Panc1 (cell line): ENCODE measurements around the gene LEAP2. TPM values are rescaled to one million over a fixed set of nuclear protein-coding genes. Genes with fewer than 3 reads are reported as not detected.

ENCODE experiments used
- ATAC-seq: fragments of 200-7000 bp; cut with Tn5 transposase; 2 replicates; pipeline ENCODE4 v1.9.1; 2020; ENCODE audit warnings: mild to moderate bottlenecking, moderate library complexity
- BruUV-seq: library from RNA; stranded (reverse); fragments of 400-500 nt; replicated peaks from 2 replicates; lab custom pipeline; 2021; lab: Mats Ljungman, UMichigan
- CTCF ChIA-PET: fragments of 300-600 bp; sonication (Branson Sonifier 250); formaldehyde crosslinking; loops from one replicate; lab custom pipeline; 2022; ENCODE audit warnings: antibody characterized with exemption; lab: Charles Lee
- POLR2A ChIA-PET: fragments of 300-600 bp; sonication (Branson Sonifier 250); formaldehyde crosslinking; loops from one replicate; lab custom pipeline; 2022; ENCODE audit warnings: antibody characterized with exemption; lab: Charles Lee
- DNase-seq: peaks from one replicate; pipeline ENCODE4 v3.0.0-alpha.2; 2010; ENCODE audit warnings: low read depth, low spot score
- H3K27ac ChIP-seq: 2 replicates; pipeline ENCODE4 v1.5.1; 2011; ENCODE audit warnings: mild to moderate bottlenecking, low read length, inconsistent platforms
- H3K27me3 ChIP-seq: fragments of 200-500 bp; sonication (Bioruptor generic); 2 replicates; pipeline ENCODE4 v1.6.0; 2014; ENCODE audit warnings: low read length, inconsistent platforms; ENCODE audit not compliant: control insufficient read depth, insufficient read depth
- H3K36me3 ChIP-seq: fragments of 200-500 bp; sonication (Bioruptor generic); 2 replicates; pipeline ENCODE4 v1.5.1; 2014; ENCODE audit warnings: inconsistent platforms, mild to moderate bottlenecking, low read length, moderate library complexity; ENCODE audit not compliant: control insufficient read depth, insufficient read depth
- H3K4me1 ChIP-seq: 2 replicates; pipeline ENCODE4 v1.5.1; 2011; ENCODE audit warnings: inconsistent platforms, mild to moderate bottlenecking, low read length, moderate library complexity; ENCODE audit not compliant: control insufficient read depth, insufficient read depth
- H3K4me3 ChIP-seq, 2 experiments: 2 replicates each; pipeline ENCODE4 v1.5.1; 2011 to 2012; ENCODE audit warnings: low read depth in 2 of 2, low read length in 2 of 2, mild to moderate bottlenecking in 2 of 2, inconsistent platforms in 1 of 2, moderate library complexity in 1 of 2
- H3K9me3 ChIP-seq: fragments of 200-500 bp; sonication (Bioruptor generic); 2 replicates; pipeline ENCODE4 v1.5.1; 2014; ENCODE audit warnings: low read depth, mild to moderate bottlenecking, inconsistent platforms, low read length, moderate library complexity; ENCODE audit not compliant: control insufficient read depth, insufficient read depth
- POLR2AphosphoS5 ChIP-seq: IDR thresholded peaks from 2 replicates; pipeline ENCODE4 v1.6.1; 2012; ENCODE audit warnings: mild to moderate bottlenecking, low read depth, low read length, moderate library complexity
- SIN3A ChIP-seq: IDR thresholded peaks from 2 replicates; pipeline ENCODE4 v1.6.1; 2012; ENCODE audit warnings: low read depth, mild to moderate bottlenecking, low read length, moderate library complexity, borderline replicate concordance; ENCODE audit not compliant: insufficient read depth
- in situ Hi-C: cut with HindIII; loops from 2 replicates; pipeline ENCODE4 v1.10.0; 2016; ENCODE audit warnings: low sequenced_read_pairs, low pct_unique_long_range_greater_than_20kb
- intact Hi-C: fragments of 100-400 bp; cut with micrococcal nuclease; formaldehyde crosslinking; loops from one replicate; pipeline ENCODE4 v1.10.0; 2022; ENCODE audit not compliant: unreplicated experiment
- total RNA-seq: library from RNA; stranded (reverse); gene quantifications from one replicate; pipeline ENCODE4 v1.2.1, GENCODE V29; 2021; ENCODE audit not compliant: unreplicated experiment
- TF ChIP-seq, protein P1 (sequence below), 2 experiments: IDR thresholded peaks; 2 replicates each; pipeline ENCODE4 v1.6.1; 2011 to 2012; ENCODE audit warnings: low read depth in 2 of 2, control low read depth in 1 of 2, low read length in 1 of 2, mild to moderate bottlenecking in 1 of 2, moderate library complexity in 1 of 2; ENCODE audit not compliant: insufficient read depth in 1 of 2
- TF ChIP-seq, protein P2 (sequence below): fragments of 450-650 bp; IDR thresholded peaks from 2 replicates; pipeline ENCODE4 v1.5.1; 2017; ENCODE audit warnings: mild to moderate bottlenecking

Gene LEAP2
- total RNA-seq, 1 experiment from 2014 or later = 1.4 TPM

DNA sequence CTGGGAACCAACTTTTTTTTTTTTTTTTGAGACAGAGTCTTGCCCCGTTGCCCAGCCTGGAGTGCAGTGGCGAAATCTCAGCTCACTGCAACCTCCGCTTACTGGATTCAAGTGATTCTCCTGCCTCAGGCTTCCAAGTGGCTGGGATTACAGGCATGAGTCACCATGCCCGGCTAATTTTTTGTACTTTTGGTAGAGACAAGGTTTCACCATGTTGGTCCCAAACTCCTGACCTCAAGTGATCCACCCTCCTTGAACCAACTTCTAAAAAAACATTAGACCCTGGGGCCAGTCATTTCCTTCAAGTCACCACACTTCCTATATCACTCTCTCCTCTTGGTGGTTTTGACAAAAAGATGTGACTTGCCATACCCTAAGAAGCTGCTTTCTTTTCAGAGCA is 32.2 kb upstream of the LEAP2 start:
- POLR2A ChIA-PET = interaction anchor here (0.6 to 0.7 kb wide), 2 partner anchors 315 to 1411 kb away, joined by 5 read pairs; no protein-coding TSS in a partner anchor
- intact Hi-C loops = no loop called here

DNA sequence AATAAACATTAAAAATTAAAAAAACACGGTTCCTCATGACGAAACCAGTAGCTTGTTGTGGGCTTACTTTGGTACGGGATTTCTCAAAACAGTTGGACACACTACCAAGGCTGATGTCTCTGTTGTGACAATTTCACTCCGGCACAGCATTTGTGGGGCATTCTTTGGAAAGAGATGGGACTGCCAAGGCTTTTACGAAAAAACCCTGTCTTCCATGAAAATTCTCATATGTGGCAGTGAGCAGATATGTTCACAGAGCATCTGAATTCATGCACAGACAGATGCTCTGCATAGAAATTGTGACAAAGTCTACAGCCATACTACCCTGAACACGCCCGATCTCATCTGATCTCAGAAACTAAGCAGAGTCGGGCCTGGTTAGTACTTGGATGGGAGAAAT is 25.2 kb upstream of the LEAP2 start:
- BruUV-seq = no TSS peak
- CTCF ChIA-PET = no interaction called here
- Histone ChIP-seq H3K27me3 (no peaks in the 10 kb centered on the region), H3K4me1 (no peaks in the 10 kb centered on the region), H3K36me3 (no peaks in the 10 kb centered on the region), H3K9me3 (no peaks in the 10 kb centered on the region), H3K27ac (no peak overlapping the region), H3K4me3 (no peak overlapping the region)
- intact Hi-C loops (no loop called here), in situ Hi-C loops (no loop called here)
- DNase-seq (no peak), ATAC-seq (no peak)
- TF ChIP-seq, protein P1, sequence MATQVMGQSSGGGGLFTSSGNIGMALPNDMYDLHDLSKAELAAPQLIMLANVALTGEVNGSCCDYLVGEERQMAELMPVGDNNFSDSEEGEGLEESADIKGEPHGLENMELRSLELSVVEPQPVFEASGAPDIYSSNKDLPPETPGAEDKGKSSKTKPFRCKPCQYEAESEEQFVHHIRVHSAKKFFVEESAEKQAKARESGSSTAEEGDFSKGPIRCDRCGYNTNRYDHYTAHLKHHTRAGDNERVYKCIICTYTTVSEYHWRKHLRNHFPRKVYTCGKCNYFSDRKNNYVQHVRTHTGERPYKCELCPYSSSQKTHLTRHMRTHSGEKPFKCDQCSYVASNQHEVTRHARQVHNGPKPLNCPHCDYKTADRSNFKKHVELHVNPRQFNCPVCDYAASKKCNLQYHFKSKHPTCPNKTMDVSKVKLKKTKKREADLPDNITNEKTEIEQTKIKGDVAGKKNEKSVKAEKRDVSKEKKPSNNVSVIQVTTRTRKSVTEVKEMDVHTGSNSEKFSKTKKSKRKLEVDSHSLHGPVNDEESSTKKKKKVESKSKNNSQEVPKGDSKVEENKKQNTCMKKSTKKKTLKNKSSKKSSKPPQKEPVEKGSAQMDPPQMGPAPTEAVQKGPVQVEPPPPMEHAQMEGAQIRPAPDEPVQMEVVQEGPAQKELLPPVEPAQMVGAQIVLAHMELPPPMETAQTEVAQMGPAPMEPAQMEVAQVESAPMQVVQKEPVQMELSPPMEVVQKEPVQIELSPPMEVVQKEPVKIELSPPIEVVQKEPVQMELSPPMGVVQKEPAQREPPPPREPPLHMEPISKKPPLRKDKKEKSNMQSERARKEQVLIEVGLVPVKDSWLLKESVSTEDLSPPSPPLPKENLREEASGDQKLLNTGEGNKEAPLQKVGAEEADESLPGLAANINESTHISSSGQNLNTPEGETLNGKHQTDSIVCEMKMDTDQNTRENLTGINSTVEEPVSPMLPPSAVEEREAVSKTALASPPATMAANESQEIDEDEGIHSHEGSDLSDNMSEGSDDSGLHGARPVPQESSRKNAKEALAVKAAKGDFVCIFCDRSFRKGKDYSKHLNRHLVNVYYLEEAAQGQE (IDR thresholded peaks at IDR 0.05; ENCODE audit: insufficient read depth in 1 of 2, low read depth in 2 of 2, low read length in 1 of 2) = no peak
- no peak for TF ChIP-seq SIN3A
- POLR2A ChIA-PET = no interaction called here

More for the DNA sequence above, 32.2 kb upstream of the LEAP2 start:
- Histone ChIP-seq H3K36me3 (no peaks in the 10 kb centered on the region), H3K27me3 (no peaks in the 10 kb centered on the region), H3K9me3 (no peaks in the 10 kb centered on the region), H3K4me3 (no peak overlapping the region), H3K4me1 (no peaks in the 10 kb centered on the region), H3K27ac (no peak overlapping the region)
- CTCF ChIA-PET = interaction anchor here (0.6 kb wide), 1 partner anchor 18 kb away, joined by 9 read pairs; no protein-coding TSS in a partner anchor
- ATAC-seq (no peak), DNase-seq (no peak)
- TF ChIP-seq, protein P1 (IDR thresholded peaks at IDR 0.05; ENCODE audit: insufficient read depth in 1 of 2, low read depth in 2 of 2, low read length in 1 of 2) = no peak
- TF ChIP-seq, protein P2, sequence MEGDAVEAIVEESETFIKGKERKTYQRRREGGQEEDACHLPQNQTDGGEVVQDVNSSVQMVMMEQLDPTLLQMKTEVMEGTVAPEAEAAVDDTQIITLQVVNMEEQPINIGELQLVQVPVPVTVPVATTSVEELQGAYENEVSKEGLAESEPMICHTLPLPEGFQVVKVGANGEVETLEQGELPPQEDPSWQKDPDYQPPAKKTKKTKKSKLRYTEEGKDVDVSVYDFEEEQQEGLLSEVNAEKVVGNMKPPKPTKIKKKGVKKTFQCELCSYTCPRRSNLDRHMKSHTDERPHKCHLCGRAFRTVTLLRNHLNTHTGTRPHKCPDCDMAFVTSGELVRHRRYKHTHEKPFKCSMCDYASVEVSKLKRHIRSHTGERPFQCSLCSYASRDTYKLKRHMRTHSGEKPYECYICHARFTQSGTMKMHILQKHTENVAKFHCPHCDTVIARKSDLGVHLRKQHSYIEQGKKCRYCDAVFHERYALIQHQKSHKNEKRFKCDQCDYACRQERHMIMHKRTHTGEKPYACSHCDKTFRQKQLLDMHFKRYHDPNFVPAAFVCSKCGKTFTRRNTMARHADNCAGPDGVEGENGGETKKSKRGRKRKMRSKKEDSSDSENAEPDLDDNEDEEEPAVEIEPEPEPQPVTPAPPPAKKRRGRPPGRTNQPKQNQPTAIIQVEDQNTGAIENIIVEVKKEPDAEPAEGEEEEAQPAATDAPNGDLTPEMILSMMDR = no peak
- no peak for TF ChIP-seq SIN3A
- no peak for TF ChIP-seq POLR2AphosphoS5
- no TSS peak for BruUV-seq
- in situ Hi-C loops = no loop called here
